Gastrocnemius medialis (tissue), 4 donors: Measurements from ENCODE around the gene GRM1.

Source experiments
- POLR2A ChIP-seq, 2 donors: fragments of 450-650 bp; IDR thresholded peaks; one replicate each; pipeline ENCODE4 v1.6.1; 2017; ENCODE audit warnings: antibody characterized with exemption in 2 of 2, mild to moderate bottlenecking in 2 of 2, moderate library complexity in 2 of 2
- TF ChIP-seq, protein P1 (sequence below), 5 experiments: fragments of 450-650 bp in 3 of 5; fragments of 200-600 bp in 2 of 5; sonication (generic) in 2 of 5; IDR thresholded peaks in 4 of 5; conservative IDR thresholded peaks in 1 of 5; 1 replicate in 4 of 5; 2 replicates in 1 of 5; pipeline ENCODE4 v1.5.1; 2016 to 2019; ENCODE audit warnings: antibody characterized with exemption in 5 of 5, mild to moderate bottlenecking in 3 of 5, moderate library complexity in 3 of 5

DNA sequence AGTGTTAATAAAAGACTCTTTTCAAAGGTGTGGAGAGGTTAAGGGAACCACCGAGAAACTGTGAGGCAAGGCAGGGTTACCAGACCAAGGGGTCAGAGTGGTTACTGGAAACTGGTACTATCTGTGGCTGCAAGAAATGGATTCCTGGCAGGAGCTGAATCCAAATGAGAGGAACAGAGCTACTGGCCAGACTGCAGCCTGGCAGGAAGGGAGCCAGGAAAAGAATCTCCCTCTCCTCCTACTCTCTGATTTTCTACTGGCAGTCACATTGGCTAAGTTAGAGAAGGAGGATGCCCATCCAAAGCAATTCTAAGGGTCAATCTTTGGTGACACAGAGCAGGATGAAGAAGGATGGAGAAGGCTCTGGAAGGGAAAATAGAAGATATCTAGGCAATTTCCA, 211.5 kb downstream of the GRM1 start:
- TF ChIP-seq, protein P1, sequence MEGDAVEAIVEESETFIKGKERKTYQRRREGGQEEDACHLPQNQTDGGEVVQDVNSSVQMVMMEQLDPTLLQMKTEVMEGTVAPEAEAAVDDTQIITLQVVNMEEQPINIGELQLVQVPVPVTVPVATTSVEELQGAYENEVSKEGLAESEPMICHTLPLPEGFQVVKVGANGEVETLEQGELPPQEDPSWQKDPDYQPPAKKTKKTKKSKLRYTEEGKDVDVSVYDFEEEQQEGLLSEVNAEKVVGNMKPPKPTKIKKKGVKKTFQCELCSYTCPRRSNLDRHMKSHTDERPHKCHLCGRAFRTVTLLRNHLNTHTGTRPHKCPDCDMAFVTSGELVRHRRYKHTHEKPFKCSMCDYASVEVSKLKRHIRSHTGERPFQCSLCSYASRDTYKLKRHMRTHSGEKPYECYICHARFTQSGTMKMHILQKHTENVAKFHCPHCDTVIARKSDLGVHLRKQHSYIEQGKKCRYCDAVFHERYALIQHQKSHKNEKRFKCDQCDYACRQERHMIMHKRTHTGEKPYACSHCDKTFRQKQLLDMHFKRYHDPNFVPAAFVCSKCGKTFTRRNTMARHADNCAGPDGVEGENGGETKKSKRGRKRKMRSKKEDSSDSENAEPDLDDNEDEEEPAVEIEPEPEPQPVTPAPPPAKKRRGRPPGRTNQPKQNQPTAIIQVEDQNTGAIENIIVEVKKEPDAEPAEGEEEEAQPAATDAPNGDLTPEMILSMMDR (IDR thresholded peaks at IDR 0.05 in 4 of 5, conservative IDR thresholded peaks at IDR 0.05 in 1 of 5) = no peak
- TF ChIP-seq POLR2A (IDR thresholded peaks at IDR 0.05) = no peak
